BLaER1 (cell line): ENCODE measurements around the gene TOMM20.
"Not testable (repeated sequence)": the region's sequence is repeated elsewhere in the genome, so short reads cannot be mapped to it uniquely, and the experiment has no call there.

Source experiments
- H3K27ac ChIP-seq: shearing (Covaris generic); formaldehyde crosslinking; 2 replicates; pipeline ENCODE4 v1.8.1; 2022
- H3K27me3 ChIP-seq: shearing (Covaris generic); formaldehyde crosslinking; 2 replicates; pipeline ENCODE4 v1.8.1; 2022
- H3K36me3 ChIP-seq: shearing (Covaris generic); formaldehyde crosslinking; 2 replicates; pipeline ENCODE4 v1.8.1; 2022
- H3K4me1 ChIP-seq: shearing (Covaris generic); formaldehyde crosslinking; 2 replicates; pipeline ENCODE4 v1.8.1; 2022
- H3K4me2 ChIP-seq: shearing (Covaris generic); formaldehyde crosslinking; 2 replicates; pipeline ENCODE4 v1.8.1; 2022
- H3K4me3 ChIP-seq: shearing (Covaris generic); formaldehyde crosslinking; 2 replicates; pipeline ENCODE4 v1.8.1; 2022
- H3K9ac ChIP-seq: shearing (Covaris generic); formaldehyde crosslinking; 2 replicates; pipeline ENCODE4 v1.8.1; 2022
- H3K9me3 ChIP-seq: shearing (Covaris generic); formaldehyde crosslinking; 2 replicates; pipeline ENCODE4 v1.8.1; 2022
- H4K20me1 ChIP-seq: shearing (Covaris generic); formaldehyde crosslinking; 2 replicates; pipeline ENCODE4 v1.8.1; 2022
- Cebpa-rat ChIP-seq: shearing (Covaris generic); IDR thresholded peaks from 2 replicates; pipeline ENCODE4 v1.8.1; 2022

TOMM20 gene

GRCh38 chr1:235128456-235129328 lies at the start of gene TOMM20:
Gene TOMM20, minus strand, starts transcription at chr1:235128837. Its CDS starts 122 bp downstream, at chr1:235128715.
- peaks cover 62% of the 10 kb centered on the region for H3K36me3 ChIP-seq
- no peak for TF ChIP-seq Cebpa-rat
- peaks cover 36% of the 10 kb centered on the region for H3K4me1 ChIP-seq
- no peaks in the 10 kb centered on the region for H3K27me3 ChIP-seq
- H3K9me3 ChIP-seq = no peaks in the 10 kb centered on the region
- peaks cover 45% of the 10 kb centered on the region for H4K20me1 ChIP-seq
- H3K4me3 ChIP-seq = peak within 1 kb of the TSS; percentile 82
- peak within 1 kb of the TSS; percentile 86 for H3K4me2 ChIP-seq
- peak within 1 kb of the TSS; percentile 98 for H3K9ac ChIP-seq
- H3K27ac ChIP-seq = peak within 1 kb of the TSS; percentile 97

GRCh38 chr1:235176486-235176885 lies 47.8 kb upstream of the TOMM20 start:
- no peak overlapping the region for H3K9ac ChIP-seq
- H3K36me3 ChIP-seq = peaks cover 86% of the 10 kb centered on the region
- no peak overlapping the region for H3K4me2 ChIP-seq
- no peaks in the 10 kb centered on the region for H3K9me3 ChIP-seq
- TF ChIP-seq Cebpa-rat = no peak
- H3K27ac ChIP-seq = no peak overlapping the region
- no peak overlapping the region for H3K4me3 ChIP-seq
- no peaks in the 10 kb centered on the region for H3K4me1 ChIP-seq
- H3K27me3 ChIP-seq = no peaks in the 10 kb centered on the region
- peaks cover 19% of the 10 kb centered on the region; the same call in 1 of the 2 replicates for H4K20me1 ChIP-seq

- H3K4me1 ChIP-seq = no peaks in the 10 kb centered on the region
- H3K27ac ChIP-seq = no peak overlapping the region
- no peaks in the 10 kb centered on the region for H4K20me1 ChIP-seq
- no peaks in the 10 kb centered on the region for H3K27me3 ChIP-seq
- no peak overlapping the region for H3K4me3 ChIP-seq
- no peak overlapping the region for H3K4me2 ChIP-seq
- no peaks in the 10 kb centered on the region for H3K9me3 ChIP-seq
- no peak overlapping the region for H3K9ac ChIP-seq
- H3K36me3 ChIP-seq = peaks cover 82% of the 10 kb centered on the region
- no peak for TF ChIP-seq Cebpa-rat
Observed at GRCh38 chr1:235169986-235170385, 41.3 kb upstream of the TOMM20 start.

GRCh38 chr1:235168375-235168774 lies 39.7 kb upstream of the TOMM20 start:
- Histone ChIP-seq H3K27me3 (no peaks in the 10 kb centered on the region), H3K4me2 (no peak overlapping the region), H3K4me1 (no peaks in the 10 kb centered on the region), H3K36me3 (peaks cover 83% of the 10 kb centered on the region), H3K9me3 (no peaks in the 10 kb centered on the region), H3K9ac (no peak overlapping the region), H3K27ac (no peak overlapping the region), H4K20me1 (no peaks in the 10 kb centered on the region), H3K4me3 (no peak overlapping the region)
- TF ChIP-seq Cebpa-rat = no peak

GRCh38 chr1:235161685-235162327 lies 33.2 kb upstream of the TOMM20 start:
- Histone ChIP-seq H3K27me3 (no peaks in the 10 kb centered on the region), H4K20me1 (no peaks in the 10 kb centered on the region), H3K4me2 (peak overlapping the region; percentile 79), H3K4me3 (peak overlapping the region; percentile 84), H3K27ac (peak overlapping the region; percentile 89), H3K9ac (peak overlapping the region; percentile 90), H3K4me1 (peaks cover 37% of the 10 kb centered on the region), H3K9me3 (no peaks in the 10 kb centered on the region), H3K36me3 (peaks cover 57% of the 10 kb centered on the region)
- TF ChIP-seq Cebpa-rat = no peak

GRCh38 chr1:235160957-235161684 lies 32.5 kb upstream of the TOMM20 start, which contains the start of gene RBM34:
Gene RBM34, minus strand, starts transcription at chr1:235161250. Its CDS starts 24 bp downstream, at chr1:235161226.
- peak within 1 kb of the TSS; percentile 90 for H3K9ac ChIP-seq
- peaks cover 59% of the 10 kb centered on the region for H3K36me3 ChIP-seq
- H3K4me2 ChIP-seq = peak within 1 kb of the TSS; percentile 79
- TF ChIP-seq Cebpa-rat = no peak
- peak within 1 kb of the TSS; percentile 89 for H3K27ac ChIP-seq
- H3K9me3 ChIP-seq = no peaks in the 10 kb centered on the region
- H3K4me3 ChIP-seq = peak within 1 kb of the TSS; percentile 84
- H3K4me1 ChIP-seq = peaks cover 37% of the 10 kb centered on the region
- H4K20me1 ChIP-seq = no peaks in the 10 kb centered on the region
- no peaks in the 10 kb centered on the region for H3K27me3 ChIP-seq

GRCh38 chr1:235160383-235160956 lies 31.8 kb upstream of the TOMM20 start:
- peak overlapping the region; percentile 89 for H3K27ac ChIP-seq
- H3K4me1 ChIP-seq = peaks cover 37% of the 10 kb centered on the region
- peaks cover 58% of the 10 kb centered on the region for H3K36me3 ChIP-seq
- H4K20me1 ChIP-seq = no peaks in the 10 kb centered on the region
- H3K4me3 ChIP-seq = peak overlapping the region; percentile 84
- peak overlapping the region; percentile 90 for H3K9ac ChIP-seq
- no peaks in the 10 kb centered on the region for H3K9me3 ChIP-seq
- TF ChIP-seq Cebpa-rat = no peak
- H3K4me2 ChIP-seq = peak overlapping the region; percentile 79
- H3K27me3 ChIP-seq = no peaks in the 10 kb centered on the region

- Histone ChIP-seq H3K4me2 (peak overlapping the region; percentile 79), H3K36me3 (peaks cover 63% of the 10 kb centered on the region), H3K9ac (peak overlapping the region; percentile 90), H3K4me3 (peak overlapping the region; percentile 84), H3K4me1 (peaks cover 37% of the 10 kb centered on the region)
- H3K27ac ChIP-seq, H3K27me3 ChIP-seq, H3K9me3 ChIP-seq, H4K20me1 ChIP-seq: not testable (repeated sequence)
Observed at GRCh38 chr1:235159930-235160329, 31.3 kb upstream of the TOMM20 start.

GRCh38 chr1:235159284-235159683 lies 30.6 kb upstream of the TOMM20 start:
- peak overlapping the region; percentile 79 for H3K4me2 ChIP-seq
- not testable (repeated sequence) for H3K4me3 ChIP-seq, H3K9me3 ChIP-seq, H3K27ac ChIP-seq, H3K9ac ChIP-seq, H4K20me1 ChIP-seq, H3K27me3 ChIP-seq
- peaks cover 63% of the 10 kb centered on the region for H3K36me3 ChIP-seq
- peaks cover 37% of the 10 kb centered on the region for H3K4me1 ChIP-seq
